IMR-90 (cell line): ENCODE measurements around the gene FCRL2.

Experiments used
- BHLHE40 ChIP-seq: fragments of 150-350 bp; IDR thresholded peaks from 2 replicates; pipeline ENCODE4 v1.6.1; 2016; ENCODE audit warnings: mild to moderate bottlenecking, low read depth, low read length
- CEBPB ChIP-seq: IDR thresholded peaks from 2 replicates; pipeline ENCODE4 v1.6.1; 2012; ENCODE audit warnings: low read depth, low read length, improper control_type of control experiment
- FOS ChIP-seq: fragments of 150-350 bp; IDR thresholded peaks from 2 replicates; pipeline ENCODE4 v1.6.1; 2016; ENCODE audit warnings: low read depth, low read length
- MAFK ChIP-seq: IDR thresholded peaks from 2 replicates; pipeline ENCODE4 v1.6.1; 2012; ENCODE audit warnings: low read depth, low read length, improper control_type of control experiment
- NFE2L2 ChIP-seq: fragments of 150-350 bp; IDR thresholded peaks from 2 replicates; pipeline ENCODE4 v1.6.1; 2016; ENCODE audit warnings: low read depth, mild to moderate bottlenecking, low read length
- POLR2A ChIP-seq: IDR thresholded peaks from 2 replicates; pipeline ENCODE4 v1.6.1; 2012; ENCODE audit warnings: mild to moderate bottlenecking, low read depth, low read length
- RAD21 ChIP-seq: IDR thresholded peaks from 2 replicates; pipeline ENCODE4 v1.6.1; 2012; ENCODE audit warnings: low read length, improper control_type of control experiment
- RCOR1 ChIP-seq: IDR thresholded peaks from 2 replicates; pipeline ENCODE4 v1.6.1; 2012; ENCODE audit warnings: mild to moderate bottlenecking, low read length, improper control_type of control experiment; ENCODE audit not compliant: insufficient replicate concordance
- RFX5 ChIP-seq: IDR thresholded peaks from 2 replicates; pipeline ENCODE4 v1.8.0; 2012; ENCODE audit warnings: low read depth, mild to moderate bottlenecking, low read length, moderate library complexity
- SMC3 ChIP-seq: fragments of 150-350 bp; IDR thresholded peaks from 2 replicates; pipeline ENCODE4 v1.6.1; 2016; ENCODE audit warnings: low read depth, mild to moderate bottlenecking, antibody characterized with exemption, low read length, moderate library complexity
- TF ChIP-seq, protein P1 (sequence below): conservative IDR thresholded peaks from 2 replicates; pipeline ENCODE4 v1.5.1; 2012; ENCODE audit warnings: mild to moderate bottlenecking, low read depth, low read length, improper control_type of control experiment
- TF ChIP-seq, protein P2 (sequence below): fragments of 150-350 bp; IDR thresholded peaks from 2 replicates; pipeline ENCODE4 v1.6.1; 2017; ENCODE audit warnings: mild to moderate bottlenecking, antibody characterized with exemption, low read length, low read depth
- TF ChIP-seq, protein P3 (sequence below): fragments of 150-350 bp; IDR thresholded peaks from 2 replicates; pipeline ENCODE4 v1.6.1; 2016; ENCODE audit warnings: low read depth, mild to moderate bottlenecking, low read length, moderate library complexity, borderline replicate concordance

DNA sequence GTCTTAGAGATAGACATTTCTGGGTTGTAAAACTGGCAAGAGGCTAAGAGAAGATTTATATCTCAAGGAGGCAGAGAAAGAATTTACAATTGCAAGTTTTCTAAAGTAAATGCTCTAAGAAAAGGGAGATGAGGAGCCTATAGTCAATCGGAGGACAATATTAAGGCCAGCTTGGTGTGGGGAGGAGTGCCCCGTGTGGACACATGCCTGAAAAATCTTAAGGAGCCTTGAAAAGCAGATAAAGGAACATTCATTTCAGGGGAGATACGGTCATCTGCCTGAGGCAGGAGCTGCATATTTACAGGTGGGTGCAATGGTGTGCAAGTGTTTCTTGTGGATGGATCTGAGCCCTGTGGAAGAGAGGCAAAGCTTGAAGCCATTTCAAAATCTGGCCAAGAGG is 25.6 kb downstream of the FCRL2 start:
- TF ChIP-seq, protein P1, sequence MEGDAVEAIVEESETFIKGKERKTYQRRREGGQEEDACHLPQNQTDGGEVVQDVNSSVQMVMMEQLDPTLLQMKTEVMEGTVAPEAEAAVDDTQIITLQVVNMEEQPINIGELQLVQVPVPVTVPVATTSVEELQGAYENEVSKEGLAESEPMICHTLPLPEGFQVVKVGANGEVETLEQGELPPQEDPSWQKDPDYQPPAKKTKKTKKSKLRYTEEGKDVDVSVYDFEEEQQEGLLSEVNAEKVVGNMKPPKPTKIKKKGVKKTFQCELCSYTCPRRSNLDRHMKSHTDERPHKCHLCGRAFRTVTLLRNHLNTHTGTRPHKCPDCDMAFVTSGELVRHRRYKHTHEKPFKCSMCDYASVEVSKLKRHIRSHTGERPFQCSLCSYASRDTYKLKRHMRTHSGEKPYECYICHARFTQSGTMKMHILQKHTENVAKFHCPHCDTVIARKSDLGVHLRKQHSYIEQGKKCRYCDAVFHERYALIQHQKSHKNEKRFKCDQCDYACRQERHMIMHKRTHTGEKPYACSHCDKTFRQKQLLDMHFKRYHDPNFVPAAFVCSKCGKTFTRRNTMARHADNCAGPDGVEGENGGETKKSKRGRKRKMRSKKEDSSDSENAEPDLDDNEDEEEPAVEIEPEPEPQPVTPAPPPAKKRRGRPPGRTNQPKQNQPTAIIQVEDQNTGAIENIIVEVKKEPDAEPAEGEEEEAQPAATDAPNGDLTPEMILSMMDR: no peak
- no peak for TF ChIP-seq NFE2L2
- no peak for TF ChIP-seq POLR2A
- TF ChIP-seq RFX5: no peak
- TF ChIP-seq SMC3: no peak
- no peak for TF ChIP-seq MAFK
- no peak for TF ChIP-seq CEBPB
- TF ChIP-seq, protein P2, sequence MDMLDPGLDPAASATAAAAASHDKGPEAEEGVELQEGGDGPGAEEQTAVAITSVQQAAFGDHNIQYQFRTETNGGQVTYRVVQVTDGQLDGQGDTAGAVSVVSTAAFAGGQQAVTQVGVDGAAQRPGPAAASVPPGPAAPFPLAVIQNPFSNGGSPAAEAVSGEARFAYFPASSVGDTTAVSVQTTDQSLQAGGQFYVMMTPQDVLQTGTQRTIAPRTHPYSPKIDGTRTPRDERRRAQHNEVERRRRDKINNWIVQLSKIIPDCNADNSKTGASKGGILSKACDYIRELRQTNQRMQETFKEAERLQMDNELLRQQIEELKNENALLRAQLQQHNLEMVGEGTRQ: no peak
- TF ChIP-seq BHLHE40: no peak
- TF ChIP-seq RCOR1: no peak
- no peak for TF ChIP-seq RAD21
- TF ChIP-seq FOS: no peak
- TF ChIP-seq, protein P3, sequence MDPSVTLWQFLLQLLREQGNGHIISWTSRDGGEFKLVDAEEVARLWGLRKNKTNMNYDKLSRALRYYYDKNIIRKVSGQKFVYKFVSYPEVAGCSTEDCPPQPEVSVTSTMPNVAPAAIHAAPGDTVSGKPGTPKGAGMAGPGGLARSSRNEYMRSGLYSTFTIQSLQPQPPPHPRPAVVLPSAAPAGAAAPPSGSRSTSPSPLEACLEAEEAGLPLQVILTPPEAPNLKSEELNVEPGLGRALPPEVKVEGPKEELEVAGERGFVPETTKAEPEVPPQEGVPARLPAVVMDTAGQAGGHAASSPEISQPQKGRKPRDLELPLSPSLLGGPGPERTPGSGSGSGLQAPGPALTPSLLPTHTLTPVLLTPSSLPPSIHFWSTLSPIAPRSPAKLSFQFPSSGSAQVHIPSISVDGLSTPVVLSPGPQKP: no peak
